ENCODE measurements around the gene RASGRF2.
"Not testable (repeated sequence)": the region's sequence is repeated elsewhere in the genome, so short reads cannot be mapped to it uniquely, and the experiment has no call there.

The RASGRF2 gene

GRCh38 chr5:81234299-81234698 is 274.1 kb downstream of the RASGRF2 start:
- DNase-seq (ENCODE audit: low read depth in 3 of 3, low spot score in 1 of 3) = no peak

GRCh38 chr5:81234801-81235200 is 274.6 kb downstream of the RASGRF2 start:
- DNase-seq (ENCODE audit: low read depth in 3 of 3, low spot score in 1 of 3) = no peak

- no peak for DNase-seq (ENCODE audit: low read depth in 3 of 3, low spot score in 1 of 3)
Measured at GRCh38 chr5:81235287-81236072, 275.3 kb downstream of the RASGRF2 start.

GRCh38 chr5:81238460-81238859 is 278.3 kb downstream of the RASGRF2 start:
- DNase-seq (ENCODE audit: low read depth in 3 of 3, low spot score in 1 of 3) = no peak

GRCh38 chr5:81239613-81240012 is 279.4 kb downstream of the RASGRF2 start:
- no peak for DNase-seq (ENCODE audit: low read depth in 3 of 3, low spot score in 1 of 3)

- no peak for DNase-seq (ENCODE audit: low read depth in 3 of 3, low spot score in 1 of 3)
Measured at GRCh38 chr5:81241001-81241400, 280.8 kb downstream of the RASGRF2 start.

GRCh38 chr5:81241961-81242648 is 281.9 kb downstream of the RASGRF2 start:
- no peak for DNase-seq (ENCODE audit: low read depth in 3 of 3, low spot score in 1 of 3)

- DNase-seq (ENCODE audit: low read depth in 3 of 3, low spot score in 1 of 3) = no peak
Measured at GRCh38 chr5:81242906-81243436, 282.8 kb downstream of the RASGRF2 start.

GRCh38 chr5:81244451-81244850 is 284.3 kb downstream of the RASGRF2 start:
- DNase-seq (ENCODE audit: low read depth in 3 of 3, low spot score in 1 of 3) = no peak

- no peak for DNase-seq (ENCODE audit: low read depth in 3 of 3, low spot score in 1 of 3)
Measured at GRCh38 chr5:81245871-81246235, 285.7 kb downstream of the RASGRF2 start.

GRCh38 chr5:81246697-81247096 is 286.5 kb downstream of the RASGRF2 start:
- DNase-seq (ENCODE audit: low read depth in 3 of 3, low spot score in 1 of 3) = no peak

GRCh38 chr5:81247441-81247972 is 287.3 kb downstream of the RASGRF2 start:
- DNase-seq (ENCODE audit: low read depth in 3 of 3, low spot score in 1 of 3) = no peak

- DNase-seq (ENCODE audit: low read depth in 3 of 3, low spot score in 1 of 3) = no peak
Measured at GRCh38 chr5:81249240-81249639, 289.1 kb downstream of the RASGRF2 start.

GRCh38 chr5:81250004-81250403 is 289.8 kb downstream of the RASGRF2 start:
- no peak for DNase-seq (ENCODE audit: low read depth in 3 of 3, low spot score in 1 of 3)

GRCh38 chr5:81251922-81252321 is 291.8 kb downstream of the RASGRF2 start:
- no peak for DNase-seq (ENCODE audit: low read depth in 3 of 3, low spot score in 1 of 3)

GRCh38 chr5:81252904-81253303 is 292.7 kb downstream of the RASGRF2 start:
- DNase-seq (ENCODE audit: low read depth in 3 of 3, low spot score in 1 of 3) = no peak

- no peak for DNase-seq (ENCODE audit: low read depth in 3 of 3, low spot score in 1 of 3)
Measured at GRCh38 chr5:81253875-81254274, 293.7 kb downstream of the RASGRF2 start.

GRCh38 chr5:81254886-81255559 is 294.9 kb downstream of the RASGRF2 start:
- no peak for DNase-seq (ENCODE audit: low read depth in 3 of 3, low spot score in 1 of 3)

GRCh38 chr5:81256766-81257165 is 296.6 kb downstream of the RASGRF2 start:
- DNase-seq (ENCODE audit: low read depth in 3 of 3, low spot score in 1 of 3) = no peak

GRCh38 chr5:81262796-81263195 is 302.6 kb downstream of the RASGRF2 start:
- not testable (repeated sequence) for DNase-seq (ENCODE audit: low read depth in 3 of 3, low spot score in 1 of 3)

GRCh38 chr5:81265101-81265500 is 304.9 kb downstream of the RASGRF2 start:
- DNase-seq (ENCODE audit: low read depth in 3 of 3, low spot score in 1 of 3) = no peak
